AG10803 (cell line): ENCODE results near the gene FXYD1.
"Not testable (repeated sequence)": the region's sequence is repeated elsewhere in the genome, so short reads cannot be mapped to it uniquely, and the experiment has no call there.

Experiments used
- DNase-seq: peaks from one replicate; pipeline ENCODE4 v3.0.0; 2010; ENCODE audit warnings: low read depth
- H3K4me3 ChIP-seq: 2 replicates; pipeline ENCODE4 v1.5.1; 2011; ENCODE audit warnings: mild to moderate bottlenecking, low read length, control low read depth
- CTCF ChIP-seq: conservative IDR thresholded peaks from 2 replicates; pipeline ENCODE4 v1.5.1; 2011; ENCODE audit warnings: mild to moderate bottlenecking, low read length, control low read depth, inconsistent platforms

Gene FXYD1

GRCh38 chr19:35127871-35128270 lies 10.8 kb upstream of the FXYD1 start:
- H3K4me3 ChIP-seq = no peak overlapping the region
- DNase-seq = no peak
- no peak for TF ChIP-seq CTCF

- H3K4me3 ChIP-seq = no peak overlapping the region
- TF ChIP-seq CTCF = no peak
- DNase-seq = no peak
These were observed 10.1 kb upstream of the FXYD1 start for GRCh38 chr19:35128398-35129057.

- not testable (repeated sequence) for H3K4me3 ChIP-seq, DNase-seq
These were observed 8.8 kb upstream of the FXYD1 start for GRCh38 chr19:35129724-35130274.

GRCh38 chr19:35130761-35131720 lies 7.6 kb upstream of the FXYD1 start:
- DNase-seq = no peak
- no peak overlapping the region for H3K4me3 ChIP-seq
- TF ChIP-seq CTCF = no peak

- TF ChIP-seq CTCF = no peak
- H3K4me3 ChIP-seq = no peak overlapping the region
- DNase-seq = no peak
These were observed 6.4 kb upstream of the FXYD1 start for GRCh38 chr19:35132254-35132653.

GRCh38 chr19:35133826-35134225 lies 4.8 kb upstream of the FXYD1 start:
- H3K4me3 ChIP-seq = no peak overlapping the region
- no peak for DNase-seq
- TF ChIP-seq CTCF = no peak

GRCh38 chr19:35134601-35135242 lies 3.9 kb upstream of the FXYD1 start, which contains the start of gene LGI4:
LGI4 (minus strand) TSS chr19:35135059; CDS start chr19:35134680, 379 bp downstream.
- no peak for TF ChIP-seq CTCF
- no peak for DNase-seq
- no peak within 1 kb of the TSS for H3K4me3 ChIP-seq
